Astrocyte of the spinal cord (primary cell): Measurements from ENCODE around the gene MARCHF4.

Experiments used
- DNase-seq: peaks from one replicate; pipeline ENCODE4 v3.0.0; 2011; ENCODE audit warnings: low read depth, low spot score
- H3K4me3 ChIP-seq: 2 replicates; pipeline ENCODE4 v1.5.1; 2011; ENCODE audit warnings: low read depth, mild to moderate bottlenecking, low read length, moderate library complexity
- in situ Hi-C: cut with HindIII; loops from 2 replicates; pipeline ENCODE4 v1.10.0; 2017; ENCODE audit warnings: low sequenced_read_pairs
- TF ChIP-seq, protein P1 (sequence below): IDR thresholded peaks from 2 replicates; pipeline ENCODE4 v1.5.1; 2012; ENCODE audit warnings: low read depth, mild to moderate bottlenecking, low read length, inconsistent platforms

Gene MARCHF4

GRCh38 chr2:216414772-216415319 lies 42.6 kb upstream of the MARCHF4 start:
- DNase-seq: no peak
- no peak overlapping the region for H3K4me3 ChIP-seq
- in situ Hi-C loops: no loop called here
- TF ChIP-seq, protein P1, sequence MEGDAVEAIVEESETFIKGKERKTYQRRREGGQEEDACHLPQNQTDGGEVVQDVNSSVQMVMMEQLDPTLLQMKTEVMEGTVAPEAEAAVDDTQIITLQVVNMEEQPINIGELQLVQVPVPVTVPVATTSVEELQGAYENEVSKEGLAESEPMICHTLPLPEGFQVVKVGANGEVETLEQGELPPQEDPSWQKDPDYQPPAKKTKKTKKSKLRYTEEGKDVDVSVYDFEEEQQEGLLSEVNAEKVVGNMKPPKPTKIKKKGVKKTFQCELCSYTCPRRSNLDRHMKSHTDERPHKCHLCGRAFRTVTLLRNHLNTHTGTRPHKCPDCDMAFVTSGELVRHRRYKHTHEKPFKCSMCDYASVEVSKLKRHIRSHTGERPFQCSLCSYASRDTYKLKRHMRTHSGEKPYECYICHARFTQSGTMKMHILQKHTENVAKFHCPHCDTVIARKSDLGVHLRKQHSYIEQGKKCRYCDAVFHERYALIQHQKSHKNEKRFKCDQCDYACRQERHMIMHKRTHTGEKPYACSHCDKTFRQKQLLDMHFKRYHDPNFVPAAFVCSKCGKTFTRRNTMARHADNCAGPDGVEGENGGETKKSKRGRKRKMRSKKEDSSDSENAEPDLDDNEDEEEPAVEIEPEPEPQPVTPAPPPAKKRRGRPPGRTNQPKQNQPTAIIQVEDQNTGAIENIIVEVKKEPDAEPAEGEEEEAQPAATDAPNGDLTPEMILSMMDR: no peak

DNA sequence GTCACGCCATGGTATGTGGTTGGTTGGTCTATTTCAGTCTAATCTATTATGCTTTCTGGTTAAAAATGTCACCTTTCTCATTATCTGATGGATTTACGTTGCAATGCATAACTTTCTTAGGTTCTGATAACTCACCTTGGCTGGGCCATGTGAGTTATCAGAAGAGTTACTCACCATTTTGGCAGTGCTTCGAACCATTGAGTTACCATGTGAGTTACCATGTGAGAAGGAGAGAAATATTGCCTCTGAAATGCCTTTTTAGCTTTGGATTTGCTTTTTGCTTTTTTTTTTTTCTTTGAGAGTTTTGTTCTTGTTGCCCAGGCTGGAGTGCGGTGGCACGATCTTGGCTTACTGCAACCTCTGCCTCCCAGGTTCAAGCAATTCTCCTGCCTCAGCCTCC lies 41.6 kb upstream of the MARCHF4 start:
- in situ Hi-C loops: no loop called here
- H3K4me3 ChIP-seq: no peak overlapping the region
- TF ChIP-seq, protein P1: no peak

DNA sequence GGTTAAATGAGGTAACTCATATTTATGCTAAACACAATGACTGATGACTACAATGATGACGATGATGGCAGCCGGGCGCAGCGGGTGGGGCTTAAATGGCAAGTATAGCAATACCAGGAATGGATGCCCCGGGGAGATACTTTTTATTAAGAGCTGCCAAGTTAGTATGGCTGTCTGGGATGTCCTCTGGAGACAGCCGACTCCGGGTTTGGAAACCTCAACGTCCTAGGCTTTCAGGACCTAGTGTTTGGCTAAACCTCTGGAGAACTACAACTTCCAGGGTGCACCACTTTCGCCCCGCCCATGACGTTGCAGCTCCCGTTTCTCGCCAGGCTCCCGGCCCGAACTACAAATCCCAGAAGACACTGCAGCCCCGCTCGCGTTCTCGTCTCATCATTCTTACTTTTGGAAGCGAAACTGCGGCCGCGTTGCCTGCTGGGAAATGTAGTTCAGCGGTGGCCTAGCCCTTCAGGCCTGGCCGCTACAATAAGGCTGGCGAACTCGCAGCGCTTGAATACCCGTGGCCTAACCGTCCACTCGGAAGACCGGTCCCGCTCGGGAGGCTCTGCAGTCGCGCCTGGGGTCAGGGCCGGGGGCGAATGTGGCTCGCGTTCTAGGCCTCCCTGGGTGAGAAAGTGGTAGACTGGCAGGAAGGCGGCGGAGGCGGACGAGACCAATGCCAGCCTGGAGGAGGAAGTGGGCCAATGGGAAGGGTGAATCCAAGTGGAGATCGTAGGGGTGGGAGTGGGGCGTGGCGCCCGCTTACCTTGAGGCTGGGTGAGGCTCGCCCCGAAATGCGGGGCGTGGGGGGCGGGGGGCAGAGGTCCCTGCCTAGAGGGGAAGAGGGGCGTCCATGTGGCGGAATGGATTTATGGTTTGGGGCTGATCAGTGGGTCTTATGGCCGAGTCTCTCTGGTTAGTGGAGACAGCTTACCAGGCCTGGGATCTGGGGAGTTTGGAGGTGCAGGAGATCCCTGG lies 40.0 kb upstream of the MARCHF4 start, which contains the start of gene SMARCAL1:
TSS of gene SMARCAL1 (plus strand) at position 463 of the 978 bp plus-strand sequence. CDS start 2,221 bp downstream, outside the sequence.
- TF ChIP-seq, protein P1: no peak
- in situ Hi-C loops: no loop called here
- peak; percentile 98 for DNase-seq
- H3K4me3 ChIP-seq: peak within 1 kb of the TSS; percentile 91

More for the DNA sequence above, 41.6 kb upstream of the MARCHF4 start:
- no peak for DNase-seq

- H3K4me3 ChIP-seq: no peak overlapping the region
- in situ Hi-C loops: no loop called here
- DNase-seq: no peak
- TF ChIP-seq, protein P1: no peak
Measured at GRCh38 chr2:216410550-216410949, 38.3 kb upstream of the MARCHF4 start.

- no peak overlapping the region for H3K4me3 ChIP-seq
- no peak for DNase-seq
- in situ Hi-C loops: no loop called here
- TF ChIP-seq, protein P1: no peak
Measured at GRCh38 chr2:216408426-216409290, 36.4 kb upstream of the MARCHF4 start.

DNA sequence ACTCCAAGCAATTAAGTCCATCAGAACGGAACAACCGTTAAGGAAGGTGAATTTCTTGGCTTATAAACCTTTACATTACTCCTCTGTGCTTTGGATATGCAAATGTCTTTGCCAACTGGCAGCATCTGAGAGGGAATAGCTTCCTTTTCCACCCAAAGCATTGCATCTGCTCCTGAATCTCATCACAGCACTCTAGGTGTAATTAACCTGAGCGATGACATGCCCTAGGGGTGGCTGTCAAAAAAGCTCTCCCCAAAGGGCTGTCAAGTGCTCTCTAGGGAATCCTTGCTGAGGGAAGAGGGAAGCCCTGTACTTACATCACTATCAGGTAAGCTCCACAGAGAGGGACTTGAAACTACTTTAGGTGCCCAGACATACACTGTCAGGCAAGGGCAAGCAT lies 34.5 kb upstream of the MARCHF4 start:
- no peak for DNase-seq
- no peak overlapping the region for H3K4me3 ChIP-seq
- TF ChIP-seq, protein P1: no peak
- in situ Hi-C loops: no loop called here
